GM18517 (cell line): ENCODE measurements around the gene SH3BP5.
A peak's percentile ranks its signal among the peaks of the same experiment; 100 is the strongest.

Experiments used
- ATAC-seq: cut with Tn5 transposase; IDR thresholded peaks from one replicate; pipeline ENCODE4 v1.9.1; 2021; ENCODE audit warnings: mild to moderate bottlenecking, moderate library complexity; ENCODE audit not compliant: unreplicated experiment

The SH3BP5 gene

DNA sequence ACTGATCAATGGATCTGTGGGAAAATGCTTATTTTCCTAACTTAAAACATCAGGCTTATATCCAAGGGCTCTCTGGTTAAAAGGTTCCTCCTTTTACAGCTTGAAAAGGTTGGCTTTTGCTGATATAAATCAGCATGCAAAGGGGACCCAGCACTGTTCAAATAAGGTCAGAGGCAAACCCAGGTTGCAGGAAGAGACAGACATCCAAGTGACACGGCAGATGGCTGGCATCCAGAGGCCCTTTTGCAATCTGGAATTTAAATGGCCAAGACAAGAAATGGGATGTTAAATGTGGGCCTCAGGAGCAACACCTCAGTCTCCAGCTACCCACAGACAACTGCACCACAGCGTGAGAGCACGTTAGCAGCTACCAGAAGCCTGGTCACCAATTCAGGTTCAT is 6.3 kb downstream of the SH3BP5 start:
- ATAC-seq = no peak

DNA sequence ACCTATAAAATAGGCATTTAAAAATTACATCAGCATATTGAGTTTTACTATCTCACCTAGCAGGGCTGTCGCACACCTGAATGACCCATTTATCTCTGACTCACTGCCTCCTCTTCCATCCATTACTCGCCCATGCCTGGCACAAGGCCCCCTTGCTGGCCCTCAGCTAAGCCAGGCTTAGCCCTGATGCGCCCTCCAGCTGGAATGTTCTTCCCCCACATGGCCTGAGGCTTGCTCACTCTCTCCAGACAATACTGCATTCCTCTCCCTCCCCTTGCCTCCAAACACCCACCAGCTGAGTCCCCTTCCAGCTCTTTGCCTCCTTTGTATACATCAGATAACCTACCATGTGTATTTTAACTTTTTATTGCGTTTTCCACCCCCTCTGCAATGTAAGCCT is 7.2 kb downstream of the SH3BP5 start:
- no peak for ATAC-seq

DNA sequence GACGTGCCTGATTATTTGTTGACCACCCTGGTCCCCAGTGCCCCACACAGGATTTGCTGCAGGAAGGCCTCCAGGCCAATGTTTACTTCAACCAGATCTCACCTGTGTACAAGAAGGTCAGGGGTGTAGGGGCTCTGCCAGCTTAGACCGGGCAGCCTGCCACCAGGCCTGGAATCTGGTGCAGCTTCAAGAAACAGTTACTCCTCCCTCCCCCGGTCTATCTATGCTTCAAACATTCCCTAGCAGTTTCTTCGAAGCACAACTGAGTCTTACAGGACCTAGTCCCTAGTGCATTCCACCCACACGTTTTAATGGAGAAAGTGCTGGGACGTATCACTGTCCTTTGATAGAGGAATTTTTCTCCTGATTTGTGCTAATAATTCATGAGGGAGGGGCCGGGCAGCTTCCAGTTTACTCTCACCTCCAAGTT is 8.0 kb downstream of the SH3BP5 start:
- ATAC-seq = no peak

DNA sequence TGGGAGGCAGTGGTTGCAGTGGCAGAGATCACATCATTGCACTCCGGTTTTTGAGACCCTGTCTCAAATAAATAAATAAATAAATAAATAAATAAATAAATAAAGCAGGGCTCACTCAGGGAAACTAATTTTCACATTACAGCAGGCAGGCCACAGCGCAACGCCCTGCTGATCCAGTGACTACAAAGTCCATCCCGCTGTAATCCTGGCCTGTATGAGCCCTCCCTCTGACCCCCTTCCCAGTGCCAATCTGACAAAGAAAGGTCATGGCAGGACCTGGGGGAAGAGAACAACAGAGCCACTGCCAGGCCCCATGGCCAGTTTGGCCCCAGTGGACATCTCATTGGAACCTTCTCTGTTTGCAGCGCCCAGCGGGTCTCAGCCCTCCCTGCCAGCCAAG is 9.3 kb downstream of the SH3BP5 start:
- no peak for ATAC-seq

DNA sequence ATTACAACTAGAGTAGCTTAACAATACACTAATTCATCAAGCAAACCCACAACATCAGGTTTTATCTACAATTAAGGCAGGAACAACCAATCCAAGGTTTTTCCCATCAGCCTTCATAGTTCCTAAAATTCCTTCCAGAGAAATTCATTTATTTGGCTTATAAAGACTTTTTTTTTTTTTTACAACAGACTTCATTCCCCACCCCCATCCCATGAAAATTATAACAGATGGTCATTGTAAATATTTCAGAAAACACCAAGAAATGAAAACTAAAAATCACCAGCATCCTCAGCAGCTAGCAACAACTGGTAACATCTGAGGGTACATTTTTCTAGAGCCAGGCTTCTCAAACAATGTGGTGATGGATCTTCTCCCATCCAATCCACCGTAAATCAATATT is 11.0 kb downstream of the SH3BP5 start:
- no peak for ATAC-seq

DNA sequence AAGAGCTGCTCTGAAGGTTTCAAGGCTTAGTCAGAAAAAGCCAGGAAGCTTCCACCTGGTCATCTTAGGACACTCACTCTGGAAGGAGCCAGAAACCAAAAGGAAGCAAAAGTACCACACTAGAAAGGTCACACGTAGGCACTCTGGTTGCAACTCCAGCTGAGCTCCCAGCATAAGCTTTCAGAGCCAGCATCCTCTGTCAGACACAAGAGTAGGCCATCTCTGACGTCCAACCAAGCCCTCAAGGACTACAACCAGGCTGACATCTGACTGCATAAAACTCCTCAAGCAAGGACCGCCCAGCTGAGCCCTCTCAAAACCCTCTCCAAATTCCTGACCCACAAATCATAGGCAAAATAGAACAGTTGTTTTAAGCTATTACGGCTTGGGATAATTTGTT is 12.8 kb downstream of the SH3BP5 start:
- ATAC-seq = no peak

DNA sequence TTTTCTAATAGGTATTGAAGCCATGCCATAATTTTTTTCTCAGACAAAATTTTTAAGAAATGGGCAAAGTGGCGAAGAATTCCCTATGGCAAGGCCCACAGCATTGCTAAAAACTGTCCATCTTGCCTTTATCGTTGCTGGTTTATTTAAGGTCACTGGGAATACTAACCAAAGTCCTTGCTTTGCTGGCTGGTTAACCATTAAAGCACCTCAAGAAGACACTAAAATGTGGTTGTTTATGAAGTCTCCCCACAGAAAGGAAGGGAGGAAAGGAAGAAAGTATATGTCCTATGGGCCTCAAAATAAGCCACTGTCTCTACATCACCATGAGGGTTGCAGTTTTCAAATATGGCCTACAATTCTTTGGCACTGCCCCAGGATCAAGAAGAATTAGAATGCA is 13.2 kb downstream of the SH3BP5 start:
- ATAC-seq = no peak

DNA sequence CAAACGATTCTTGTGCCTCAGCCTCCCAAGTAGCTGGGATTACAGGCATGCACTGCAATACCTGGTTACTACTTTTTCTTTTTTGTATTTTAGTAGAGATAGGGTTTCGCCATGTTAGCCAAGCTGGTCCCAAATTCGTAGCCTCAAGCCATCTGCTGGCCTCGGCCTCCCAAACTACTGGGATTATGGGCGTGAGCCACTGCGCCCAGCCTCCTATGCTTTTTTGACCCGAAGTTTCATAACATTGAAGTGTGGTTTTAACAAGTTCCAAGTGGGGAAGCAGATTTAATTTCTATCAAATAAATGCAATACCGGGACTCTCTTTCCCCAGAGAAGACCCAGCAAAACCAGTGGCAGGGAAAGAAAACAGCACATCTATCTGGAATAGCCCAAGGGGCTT is 13.7 kb downstream of the SH3BP5 start:
- no peak for ATAC-seq

DNA sequence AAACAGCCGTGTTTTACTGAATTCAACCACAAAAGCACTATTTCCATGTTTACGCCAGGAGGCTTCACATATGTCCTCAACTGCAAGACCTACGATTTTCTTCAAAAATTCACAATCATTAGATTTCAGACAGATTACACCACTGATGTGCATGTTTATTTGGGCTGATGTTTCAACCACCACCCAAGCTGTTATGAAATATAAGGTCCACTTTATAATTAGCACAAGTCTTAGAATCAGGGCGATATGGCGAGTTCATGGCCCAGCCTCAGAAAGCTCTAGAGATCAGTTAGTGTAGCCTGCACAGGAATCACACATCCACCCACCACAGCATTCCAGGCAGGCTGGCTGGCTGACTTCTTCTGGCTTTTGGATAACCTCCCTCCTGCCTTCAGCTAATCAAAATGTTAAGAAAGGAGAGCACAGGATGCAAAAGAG is 15.4 kb downstream of the SH3BP5 start:
- ATAC-seq = no peak

DNA sequence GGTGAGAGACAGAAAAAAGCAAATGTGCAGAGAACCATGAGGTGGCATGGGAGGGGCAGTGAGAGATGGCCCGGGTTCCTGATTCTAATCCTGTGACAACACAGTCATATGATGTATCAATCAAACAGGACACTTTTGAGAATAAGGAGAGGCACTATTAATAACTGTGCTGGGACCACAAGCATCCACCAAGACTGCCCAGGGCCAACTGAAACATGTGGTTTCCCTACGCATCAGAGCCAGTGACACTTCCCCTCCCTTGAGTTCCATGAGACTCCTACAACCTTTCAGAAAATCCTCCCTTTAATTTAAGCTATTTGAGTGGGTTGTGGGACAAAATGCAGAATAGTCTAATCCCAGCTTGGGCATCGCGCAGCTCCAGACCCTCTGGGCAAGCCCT is 17.4 kb downstream of the SH3BP5 start:
- no peak for ATAC-seq

DNA sequence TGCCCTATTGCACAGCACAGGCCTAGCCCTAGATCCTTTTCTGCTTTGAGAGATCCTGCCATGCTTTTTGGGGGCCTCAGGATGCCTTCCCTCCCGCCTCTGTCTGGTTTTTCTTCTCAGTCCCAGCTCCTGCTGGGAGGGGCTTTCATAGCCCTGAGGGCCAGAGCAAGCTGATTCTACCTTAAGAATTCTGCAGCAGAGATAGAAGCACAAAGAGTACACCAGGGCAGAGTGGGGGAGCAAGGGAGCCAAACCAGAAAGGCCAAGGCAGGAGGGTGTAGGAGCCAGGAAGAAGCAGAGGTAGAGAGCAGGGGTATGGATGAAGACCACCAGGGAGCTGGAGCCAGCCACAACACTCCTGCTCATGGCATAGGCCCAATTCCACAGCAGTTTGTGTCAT is 18.1 kb downstream of the SH3BP5 start:
- no peak for ATAC-seq

DNA sequence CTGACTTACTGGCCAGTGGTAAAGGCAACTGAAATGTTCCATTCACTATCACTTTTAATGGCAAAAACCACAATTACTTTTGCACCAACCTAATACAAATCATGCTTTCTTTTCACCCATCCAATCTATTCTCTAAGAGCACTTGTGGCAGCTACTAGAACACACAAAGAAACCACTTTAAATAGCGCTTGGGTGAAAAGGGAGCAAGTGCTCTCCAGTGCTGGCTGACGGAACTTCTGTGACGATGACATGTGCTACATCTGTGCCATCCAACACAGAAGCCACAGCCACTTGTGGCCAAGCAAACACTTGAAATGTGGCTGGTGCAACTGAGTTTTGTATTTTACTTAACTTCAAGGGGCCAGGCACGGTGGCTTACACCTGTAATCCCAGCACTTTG is 18.9 kb downstream of the SH3BP5 start:
- ATAC-seq = no peak

DNA sequence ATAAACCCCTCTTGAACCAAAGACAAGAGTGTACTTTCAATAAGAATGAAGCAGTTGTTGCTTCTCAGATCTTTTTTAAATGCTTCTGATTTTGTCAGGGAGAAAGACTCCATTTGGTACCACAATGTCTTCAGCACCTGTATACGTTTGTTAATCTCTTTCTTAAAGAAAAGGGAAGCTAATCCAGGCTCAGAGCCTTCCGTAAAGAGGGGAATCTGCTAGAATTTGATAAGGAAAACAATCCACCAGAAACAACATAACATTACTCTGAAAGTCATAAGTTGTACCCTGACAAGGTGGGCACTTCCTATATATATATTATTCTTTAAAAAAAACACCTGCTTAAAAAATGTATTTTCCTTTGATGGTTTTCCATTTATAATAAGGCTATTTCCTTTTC is 19.8 kb downstream of the SH3BP5 start:
- no peak for ATAC-seq

DNA sequence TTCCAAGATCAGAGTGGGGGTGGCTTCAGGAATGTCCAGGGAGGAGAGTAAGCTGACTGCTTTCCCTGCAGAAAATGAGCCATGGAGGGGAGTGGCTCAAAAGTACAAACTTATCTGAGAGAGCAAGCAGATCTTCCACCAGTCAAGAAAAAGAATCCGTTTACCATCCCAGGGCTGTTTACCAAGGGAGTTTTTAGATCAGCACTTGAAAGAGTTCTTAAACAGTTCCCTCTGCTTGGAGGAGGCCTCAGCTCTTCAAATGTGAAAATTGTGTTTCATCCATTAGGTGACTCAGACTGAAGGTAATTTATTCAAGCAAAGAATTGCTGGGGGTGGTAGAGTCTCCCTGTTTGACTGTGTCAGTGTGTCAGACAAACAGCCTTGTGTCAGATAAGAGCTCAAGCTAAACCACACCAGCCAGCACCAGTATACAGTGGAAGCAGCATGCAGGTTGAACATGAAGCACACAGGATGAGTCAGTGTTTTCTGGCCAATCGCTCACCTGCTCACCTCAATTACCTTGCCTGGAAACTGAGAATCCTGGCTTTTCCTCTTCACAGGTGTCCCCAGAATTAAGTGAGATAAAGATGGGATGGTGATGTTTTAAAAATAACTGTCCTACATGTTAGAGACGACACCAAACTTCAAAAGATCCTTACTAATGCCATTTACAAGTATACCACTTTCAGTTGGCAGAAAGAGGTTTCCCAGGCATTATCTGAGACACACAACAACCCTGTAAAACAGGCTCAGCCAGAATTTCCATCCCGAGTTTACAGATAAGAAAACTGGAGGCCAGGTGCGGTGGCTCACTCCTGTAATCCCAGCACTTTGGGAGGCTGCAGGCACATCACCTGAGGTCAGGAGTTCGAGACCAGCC is 21.7 kb downstream of the SH3BP5 start:
- peak; percentile 84 for ATAC-seq

DNA sequence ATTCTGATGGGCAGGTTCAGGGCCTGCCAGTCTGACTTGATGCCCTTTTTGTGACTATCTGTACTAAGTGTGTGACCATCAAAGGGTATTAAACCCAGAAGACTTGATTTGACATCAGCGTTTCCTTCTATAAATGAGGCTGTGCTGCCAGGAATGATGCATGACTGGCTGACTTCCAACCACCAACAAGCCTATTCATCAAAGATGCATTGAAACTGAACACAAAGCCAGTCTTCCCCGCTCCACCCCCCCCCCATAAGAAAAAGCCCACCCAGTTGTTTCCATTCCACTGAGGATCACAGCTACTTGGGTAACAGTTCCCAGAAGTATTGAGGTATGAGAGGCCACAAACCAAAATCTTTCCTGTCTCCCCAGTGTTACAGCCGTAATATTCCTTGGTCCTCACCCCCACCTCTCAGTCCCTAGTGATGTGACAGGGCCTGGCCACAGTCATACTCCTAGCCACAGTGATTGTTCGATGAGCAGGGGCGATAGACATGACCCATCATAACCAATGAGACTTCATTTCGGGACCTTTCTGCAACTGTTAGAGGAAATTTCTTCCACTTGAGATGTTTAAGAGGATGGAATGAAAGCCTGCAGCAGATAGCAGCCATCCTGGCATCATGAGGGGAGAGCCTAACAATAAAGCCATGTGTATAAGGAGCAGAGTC is 22.6 kb downstream of the SH3BP5 start:
- no peak for ATAC-seq

DNA sequence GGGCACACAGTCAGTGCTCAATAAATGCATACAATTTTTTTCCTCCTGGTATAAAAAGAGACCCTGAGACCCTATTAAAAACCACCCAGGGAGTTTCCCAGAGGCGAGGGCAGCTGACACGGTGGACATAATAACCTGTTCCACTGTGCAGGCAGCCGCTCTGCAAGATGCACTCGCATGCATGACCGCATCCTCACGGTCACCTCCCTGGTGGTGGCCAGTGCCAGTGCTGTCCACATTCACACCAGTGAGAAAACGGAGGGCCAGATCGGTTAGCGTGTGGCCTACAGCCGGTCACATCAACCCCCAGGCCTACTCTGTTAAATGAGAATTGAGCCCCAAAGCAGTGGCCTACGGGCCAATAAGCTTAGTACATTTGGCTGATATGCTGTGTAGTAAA is 24.8 kb downstream of the SH3BP5 start:
- no peak for ATAC-seq

DNA sequence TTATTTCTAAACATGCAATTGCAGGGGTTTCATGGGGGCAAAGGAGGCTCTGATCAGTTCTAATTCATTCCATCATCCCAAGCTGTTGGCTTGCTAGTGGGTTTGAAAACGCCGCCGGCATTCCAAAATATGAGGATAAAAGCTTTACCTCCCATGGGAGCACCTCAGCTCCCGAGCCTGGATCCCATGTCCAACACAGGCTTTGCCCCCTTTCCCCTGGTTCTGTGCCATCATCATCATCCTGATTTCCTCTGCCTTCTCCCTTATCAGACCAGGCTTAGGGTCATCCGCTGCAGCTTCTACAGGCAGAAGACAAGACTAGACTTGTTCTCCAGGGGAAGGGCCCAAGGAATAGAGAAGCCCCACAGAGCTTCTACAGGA is 25.4 kb downstream of the SH3BP5 start:
- ATAC-seq = no peak

DNA sequence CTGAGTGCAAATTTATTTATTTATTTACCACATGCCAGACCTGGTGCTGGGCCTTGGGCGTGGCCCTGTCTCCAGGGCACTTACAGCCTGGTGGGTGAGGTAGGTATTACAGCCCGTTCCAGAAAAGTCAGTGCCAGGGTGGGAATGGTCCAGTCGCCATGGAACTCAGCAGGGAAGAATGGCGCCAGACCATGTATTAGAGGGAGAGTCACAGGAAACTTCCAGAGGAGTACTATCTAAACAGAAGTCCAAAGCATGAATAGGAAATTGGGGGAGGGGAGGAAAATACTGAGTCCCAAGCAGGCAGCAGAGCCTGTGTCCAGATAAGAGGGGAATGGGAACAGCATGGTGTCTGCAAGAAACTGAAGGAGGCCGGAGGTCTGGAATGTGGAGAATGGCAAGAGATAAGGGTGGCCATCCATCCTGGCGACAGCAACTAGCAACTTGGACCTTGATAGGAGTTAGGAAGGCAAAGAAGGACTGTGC is 27.0 kb downstream of the SH3BP5 start:
- ATAC-seq = no peak

DNA sequence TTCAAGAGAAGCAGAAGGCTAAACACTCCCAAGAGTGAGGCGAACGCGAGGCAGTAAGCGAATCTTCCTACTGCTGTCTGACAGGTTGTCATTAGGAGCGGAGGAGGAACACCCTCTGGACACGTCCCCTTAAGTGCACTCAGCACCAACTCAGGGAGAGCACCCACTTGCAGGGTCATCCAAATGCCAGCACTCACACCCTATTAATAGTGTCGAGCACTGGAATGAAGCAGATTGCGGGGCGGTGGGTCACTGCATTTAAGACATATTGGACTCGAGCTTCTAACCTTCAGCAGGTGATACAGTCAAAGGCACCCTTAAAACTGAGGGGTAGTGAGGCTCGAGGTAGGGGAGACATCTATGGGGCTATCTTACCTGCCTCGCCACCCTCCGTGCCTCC is 28.7 kb downstream of the SH3BP5 start:
- ATAC-seq = no peak

DNA sequence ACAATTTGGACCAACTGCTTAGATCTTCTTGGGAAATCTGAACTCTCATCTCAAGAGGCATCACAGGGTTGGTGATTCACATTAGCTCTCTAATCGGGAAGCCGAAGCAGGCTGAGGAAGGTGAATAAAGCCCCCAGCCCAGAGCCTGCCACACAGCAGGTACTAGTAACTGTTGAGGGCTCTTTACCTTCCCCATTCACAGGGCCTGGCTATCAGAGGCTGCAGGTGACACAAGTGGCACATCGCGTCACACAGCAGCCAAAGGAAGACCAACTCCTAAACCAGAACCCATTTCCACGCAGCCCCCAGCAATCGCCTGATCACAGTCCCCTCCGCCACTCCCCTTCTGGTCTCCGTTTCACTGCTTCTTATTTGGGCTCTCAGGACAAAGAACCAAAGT is 29.2 kb downstream of the SH3BP5 start:
- ATAC-seq = no peak

DNA sequence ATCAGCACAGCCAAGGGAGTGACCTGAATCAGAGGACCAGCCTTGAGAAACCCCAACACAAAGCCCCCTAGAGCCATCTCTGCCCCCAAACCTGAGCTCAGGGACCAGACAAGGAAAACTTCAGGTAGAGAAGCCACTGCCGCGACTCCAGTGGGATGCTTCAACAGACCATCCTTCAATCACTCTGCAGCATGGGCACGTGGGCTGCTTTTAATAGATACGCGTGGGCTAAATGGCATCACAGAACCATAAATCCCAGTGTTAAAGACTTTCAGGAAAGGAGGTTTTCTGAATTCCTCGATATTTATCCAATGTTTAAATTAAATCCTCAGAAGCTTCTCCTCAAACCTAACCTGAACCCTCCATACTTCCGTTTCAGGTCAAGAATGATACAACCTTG is 30.6 kb downstream of the SH3BP5 start:
- no peak for ATAC-seq

DNA sequence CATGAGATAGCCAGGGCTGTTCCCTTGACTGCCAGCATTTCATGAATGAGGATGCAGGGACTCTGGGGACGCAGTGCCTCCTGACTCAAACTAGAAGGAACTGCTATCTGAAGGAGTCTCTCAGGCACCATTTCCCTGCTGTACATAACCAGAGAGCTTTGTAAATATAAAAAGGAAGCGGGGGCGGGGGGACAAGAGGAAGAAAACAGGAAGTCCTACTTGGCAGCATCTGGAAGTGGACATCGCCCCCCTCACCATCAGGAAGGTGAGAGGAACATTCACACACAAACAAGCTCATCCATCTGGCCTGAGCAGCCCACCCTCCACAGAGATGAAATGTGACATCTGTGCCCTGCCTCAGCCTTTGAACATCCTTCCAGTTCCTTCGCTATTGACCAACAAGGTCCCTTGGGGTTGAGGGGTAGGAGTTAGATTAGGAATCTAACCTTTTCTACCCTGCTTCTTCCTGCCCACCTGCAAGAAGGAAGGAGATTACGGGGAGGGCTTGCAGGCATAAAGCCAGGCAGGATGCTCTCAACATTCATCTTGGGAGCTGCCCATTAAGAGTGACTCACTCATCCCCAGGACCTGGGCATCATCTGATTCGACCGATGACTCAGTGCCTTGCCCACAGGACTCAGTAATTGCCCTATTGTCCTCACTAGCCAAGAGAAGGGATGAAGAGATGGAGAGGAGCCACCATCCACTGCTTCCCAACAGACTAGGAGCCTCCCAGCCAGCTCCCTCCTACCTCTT is 31.9 kb downstream of the SH3BP5 start:
- no peak for ATAC-seq
